SU-DHL-6 (cell line): ENCODE results near the gene RBM17.

Source experiments
- H2AFZ ChIP-seq: fragments of 200-600 bp; sonication (generic); 2 replicates; pipeline ENCODE4 v1.6.1; 2014; ENCODE audit warnings: low read depth, mild to moderate bottlenecking, moderate library complexity, mixed read lengths, antibody characterized with exemption, low read length; ENCODE audit not compliant: severe bottlenecking
- H3F3A ChIP-seq: fragments of 200-600 bp; shearing (Covaris generic); 2 replicates; pipeline ENCODE4 v1.6.0; 2016; ENCODE audit warnings: antibody characterized with exemption, mild to moderate bottlenecking; ENCODE audit not compliant: insufficient read depth
- H3K27ac ChIP-seq: fragments of 200-600 bp; sonication (generic); 2 replicates; pipeline ENCODE4 v1.5.1; 2016; ENCODE audit warnings: low read depth, mild to moderate bottlenecking, low read length, moderate library complexity, mixed read lengths
- H3K27me3 ChIP-seq: fragments of 200-600 bp; sonication (generic), shearing (Covaris generic); 2 replicates; pipeline ENCODE4 v1.6.0; 2014; ENCODE audit warnings: mild to moderate bottlenecking, low read length
- H3K36me3 ChIP-seq: fragments of 200-600 bp; sonication (generic); 2 replicates; pipeline ENCODE4 v1.6.1; 2014; ENCODE audit warnings: mild to moderate bottlenecking, low read length, mixed read lengths
- H3K4me2 ChIP-seq: fragments of 300-600, 200-600 bp; shearing (Covaris generic), sonication (generic); 2 replicates; pipeline ENCODE4 v1.6.0; 2014; ENCODE audit warnings: low read length, low read depth, mild to moderate bottlenecking; ENCODE audit not compliant: poor library complexity, severe bottlenecking
- H3K4me3 ChIP-seq: fragments of 200-600 bp; sonication (generic); 2 replicates; pipeline ENCODE4 v1.5.1; 2014; ENCODE audit warnings: antibody characterized with exemption, low read length, mild to moderate bottlenecking, mixed read lengths; ENCODE audit not compliant: insufficient read depth, poor library complexity, severe bottlenecking
- H3K79me2 ChIP-seq: fragments of 200-600 bp; sonication (generic); 2 replicates; pipeline ENCODE4 v1.6.1; 2014; ENCODE audit warnings: mild to moderate bottlenecking, low read length, moderate library complexity; ENCODE audit not compliant: insufficient read depth
- H3K9ac ChIP-seq: fragments of 200-600 bp; sonication (generic); 2 replicates; pipeline ENCODE4 v1.7.0; 2014; ENCODE audit warnings: mild to moderate bottlenecking, low read length
- H3K9me2 ChIP-seq: fragments of 200-600 bp; sonication (generic); replicated peaks from 2 replicates; pipeline ENCODE4 v1.6.1; 2014; ENCODE audit warnings: low read length; ENCODE audit not compliant: insufficient read depth
- H3K9me3 ChIP-seq: fragments of 200-600 bp; sonication (generic); 2 replicates; pipeline ENCODE4 v1.6.1; 2014; ENCODE audit warnings: low read length, mixed read lengths; ENCODE audit not compliant: insufficient read depth
- H4K20me1 ChIP-seq: fragments of 200-600 bp; sonication (generic); 2 replicates; pipeline ENCODE4 v1.6.1; 2014; ENCODE audit warnings: low read depth, mild to moderate bottlenecking, antibody characterized with exemption, low read length, moderate library complexity, mixed read lengths
- CTCF ChIP-seq: fragments of 200-600 bp; sonication (generic); IDR thresholded peaks from one replicate; pipeline ENCODE4 v1.5.1; 2017; ENCODE audit warnings: antibody characterized with exemption, mild to moderate bottlenecking, low read length, moderate library complexity; ENCODE audit not compliant: insufficient read depth, poor library complexity, severe bottlenecking
- EZH2phosphoT487 ChIP-seq: fragments of 200-600 bp; sonication (generic), shearing (Covaris generic); conservative IDR thresholded peaks from 2 replicates; pipeline ENCODE4 v1.6.1; 2018; ENCODE audit warnings: mild to moderate bottlenecking, antibody characterized with exemption, low read length, moderate library complexity, mixed read lengths

RBM17 gene

DNA sequence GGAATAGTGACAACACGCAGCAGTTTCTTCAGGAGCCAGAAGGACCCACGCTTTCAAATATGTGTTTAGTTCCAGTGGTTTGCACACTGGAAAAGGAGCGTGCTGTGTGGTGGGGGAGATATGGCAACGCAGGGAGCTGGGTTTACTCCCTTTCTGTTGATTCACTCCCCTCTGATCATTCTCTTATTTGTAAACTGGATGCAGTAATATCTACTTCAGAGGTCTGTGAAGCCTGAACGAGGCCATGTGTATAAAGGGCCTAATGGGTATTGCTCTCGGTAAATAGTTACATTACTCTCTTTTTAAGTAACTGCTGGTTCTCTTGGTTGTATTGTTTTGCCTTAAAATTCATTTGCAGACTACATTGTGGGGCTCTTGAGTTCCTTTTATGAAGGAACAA, 19.2 kb downstream of the RBM17 start:
- no peaks in the 10 kb centered on the region for H3K9me2 ChIP-seq
- peaks cover 24% of the 10 kb centered on the region for H3F3A ChIP-seq
- H3K36me3 ChIP-seq, result peaks cover 61% of the 10 kb centered on the region
- H3K4me3 ChIP-seq, result no peak overlapping the region
- H3K9me3 ChIP-seq, result no peaks in the 10 kb centered on the region
- H3K79me2 ChIP-seq, result peaks cover 27% of the 10 kb centered on the region; the same call in 1 of the 2 replicates
- no peak overlapping the region for H2AFZ ChIP-seq
- H3K27me3 ChIP-seq, result no peaks in the 10 kb centered on the region
- H3K4me2 ChIP-seq, result no peak overlapping the region
- no peak overlapping the region for H3K27ac ChIP-seq
- TF ChIP-seq CTCF, result no peak
- no peak for TF ChIP-seq EZH2phosphoT487
- H4K20me1 ChIP-seq, result no peaks in the 10 kb centered on the region
- H3K9ac ChIP-seq, result no peak overlapping the region

DNA sequence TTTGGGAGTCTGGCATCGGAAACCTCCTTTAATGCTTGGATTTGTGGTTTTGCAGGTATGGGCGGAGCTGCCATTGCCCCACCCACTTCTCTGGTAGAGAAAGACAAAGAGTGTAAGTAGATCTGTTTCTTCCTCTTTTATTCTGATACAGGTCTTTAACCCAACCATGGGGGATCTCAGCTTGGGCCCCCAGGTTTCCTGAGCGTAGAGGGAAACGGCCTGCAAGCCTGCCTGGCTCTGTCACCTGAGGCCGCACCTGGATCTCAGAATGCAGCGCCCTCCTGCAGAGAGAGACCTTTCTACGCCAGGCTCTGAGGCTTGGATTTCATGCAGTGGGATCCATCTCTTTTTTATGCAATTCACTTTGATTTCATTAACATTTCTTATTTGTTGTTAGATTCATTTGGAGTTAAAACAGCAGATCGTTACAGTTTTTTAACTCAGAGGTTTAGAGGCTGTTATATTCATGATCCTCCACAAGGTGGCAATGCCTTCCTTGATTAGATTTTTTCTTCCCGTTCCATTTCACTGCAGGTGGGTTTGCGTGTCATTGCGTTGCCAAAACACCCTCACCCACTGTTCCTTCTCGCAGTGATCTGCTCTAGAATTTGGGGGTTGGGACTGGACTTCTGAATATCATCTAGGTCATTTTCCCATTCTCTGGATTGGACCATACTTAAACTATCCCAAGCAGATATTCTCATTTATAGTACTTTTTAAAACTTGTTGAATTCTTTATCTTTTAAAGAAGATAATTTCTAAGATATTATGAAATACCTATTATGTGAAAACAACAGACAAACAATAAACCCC, 20.0 kb downstream of the RBM17 start:
- Histone ChIP-seq H3K9me2 (no peaks in the 10 kb centered on the region), H3K27ac (no peak overlapping the region), H3K36me3 (peaks cover 62% of the 10 kb centered on the region), H3K79me2 (peaks cover 20% of the 10 kb centered on the region; the same call in 1 of the 2 replicates), H3F3A (peaks cover 24% of the 10 kb centered on the region), H3K9me3 (no peaks in the 10 kb centered on the region), H2AFZ (no peak overlapping the region), H4K20me1 (no peaks in the 10 kb centered on the region), H3K4me3 (no peak overlapping the region), H3K27me3 (no peaks in the 10 kb centered on the region), H3K9ac (no peak overlapping the region), H3K4me2 (no peak overlapping the region)
- no peak for TF ChIP-seq EZH2phosphoT487
- peak; percentile 44 for TF ChIP-seq CTCF

DNA sequence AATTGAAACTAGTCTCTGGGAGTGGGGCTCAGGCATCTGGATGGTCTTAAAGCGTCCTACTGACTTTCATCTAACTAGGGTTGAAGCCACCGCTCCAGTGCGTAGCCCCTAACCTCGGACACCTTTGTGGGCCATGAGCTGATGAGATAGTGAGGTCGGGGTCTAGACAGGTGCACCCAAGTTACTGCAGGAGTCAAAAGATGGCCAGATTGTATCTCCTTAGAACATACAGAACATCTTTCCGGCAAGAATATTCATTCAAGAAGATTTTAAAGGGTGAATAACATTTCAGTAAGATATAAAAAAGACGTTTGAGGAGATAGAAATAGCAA, 20.6 kb downstream of the RBM17 start:
- H3K79me2 ChIP-seq, result peaks cover 15% of the 10 kb centered on the region; the same call in 1 of the 2 replicates
- H3K4me2 ChIP-seq, result no peak overlapping the region
- H3K9me3 ChIP-seq, result no peaks in the 10 kb centered on the region
- H3F3A ChIP-seq, result peaks cover 24% of the 10 kb centered on the region
- H3K9me2 ChIP-seq, result no peaks in the 10 kb centered on the region
- TF ChIP-seq CTCF (no peak), EZH2phosphoT487 (no peak)
- no peak overlapping the region for H3K9ac ChIP-seq
- H3K27me3 ChIP-seq, result no peaks in the 10 kb centered on the region
- no peak overlapping the region for H2AFZ ChIP-seq
- H3K27ac ChIP-seq, result no peak overlapping the region
- H3K36me3 ChIP-seq, result peaks cover 68% of the 10 kb centered on the region
- no peak overlapping the region for H3K4me3 ChIP-seq
- no peaks in the 10 kb centered on the region for H4K20me1 ChIP-seq
